Kasumi-1 (cell line): ENCODE results near the gene GTF2H2C.
"Not testable (repeated sequence)": the region's sequence is repeated elsewhere in the genome, so short reads cannot be mapped to it uniquely, and the experiment has no call there.

ENCODE experiments used
- DNase-seq, 2 experiments: peaks; one replicate each; lab custom pipeline; 2025; lab: John Stamatoyannopoulos, UW

GTF2H2C gene

GRCh38 chr5:69559908-69560330, at the start of gene GTF2H2C:
TSS of gene GTF2H2C (plus strand) at chr5:69560191. CDS start at chr5:69565133, 4,942 bp downstream.
- DNase-seq = not testable (repeated sequence)

- DNase-seq = no peak
Observed at GRCh38 chr5:69510694-69511093, 49.3 kb upstream of the GTF2H2C start.

- no peak for DNase-seq
Observed at GRCh38 chr5:69512740-69513260, 47.2 kb upstream of the GTF2H2C start.

GRCh38 chr5:69515570-69515969, 44.4 kb upstream of the GTF2H2C start:
- DNase-seq = not testable (repeated sequence)

- no peak for DNase-seq
Observed at GRCh38 chr5:69516769-69517168, 43.2 kb upstream of the GTF2H2C start.

- no peak for DNase-seq
Observed at GRCh38 chr5:69517763-69518212, 42.2 kb upstream of the GTF2H2C start.

- DNase-seq = no peak
Observed at GRCh38 chr5:69519285-69519684, 40.7 kb upstream of the GTF2H2C start.

- no peak for DNase-seq
Observed at GRCh38 chr5:69522035-69522434, 38.0 kb upstream of the GTF2H2C start.

GRCh38 chr5:69525490-69525889, 34.5 kb upstream of the GTF2H2C start:
- no peak for DNase-seq

- DNase-seq = no peak
Observed at GRCh38 chr5:69526660-69527059, 33.3 kb upstream of the GTF2H2C start.

- DNase-seq = no peak
Observed at GRCh38 chr5:69527128-69527770, 32.7 kb upstream of the GTF2H2C start.

GRCh38 chr5:69528035-69528434, 32.0 kb upstream of the GTF2H2C start:
- no peak for DNase-seq

GRCh38 chr5:69528609-69529008, 31.4 kb upstream of the GTF2H2C start:
- no peak for DNase-seq

- no peak for DNase-seq
Observed at GRCh38 chr5:69530561-69531405, 29.2 kb upstream of the GTF2H2C start.

- DNase-seq = no peak
Observed at GRCh38 chr5:69531406-69531801, 28.6 kb upstream of the GTF2H2C start.

GRCh38 chr5:69537911-69538310, 22.1 kb upstream of the GTF2H2C start:
- not testable (repeated sequence) for DNase-seq

- DNase-seq = not testable (repeated sequence)
Observed at GRCh38 chr5:69538735-69539134, 21.3 kb upstream of the GTF2H2C start.

GRCh38 chr5:69541347-69541746, 18.6 kb upstream of the GTF2H2C start:
- not testable (repeated sequence) for DNase-seq

- not testable (repeated sequence) for DNase-seq
Observed at GRCh38 chr5:69542838-69543618, 17.0 kb upstream of the GTF2H2C start.

GRCh38 chr5:69544602-69545001, 15.4 kb upstream of the GTF2H2C start:
- DNase-seq = not testable (repeated sequence)

- DNase-seq = not testable (repeated sequence)
Observed at GRCh38 chr5:69560587-69561431, 818 bp downstream of the GTF2H2C start.
